ENCODE data around the gene OR6S1.
A peak's percentile ranks its signal among the peaks of the same experiment; 100 is the strongest.

The OR6S1 gene

DNA sequence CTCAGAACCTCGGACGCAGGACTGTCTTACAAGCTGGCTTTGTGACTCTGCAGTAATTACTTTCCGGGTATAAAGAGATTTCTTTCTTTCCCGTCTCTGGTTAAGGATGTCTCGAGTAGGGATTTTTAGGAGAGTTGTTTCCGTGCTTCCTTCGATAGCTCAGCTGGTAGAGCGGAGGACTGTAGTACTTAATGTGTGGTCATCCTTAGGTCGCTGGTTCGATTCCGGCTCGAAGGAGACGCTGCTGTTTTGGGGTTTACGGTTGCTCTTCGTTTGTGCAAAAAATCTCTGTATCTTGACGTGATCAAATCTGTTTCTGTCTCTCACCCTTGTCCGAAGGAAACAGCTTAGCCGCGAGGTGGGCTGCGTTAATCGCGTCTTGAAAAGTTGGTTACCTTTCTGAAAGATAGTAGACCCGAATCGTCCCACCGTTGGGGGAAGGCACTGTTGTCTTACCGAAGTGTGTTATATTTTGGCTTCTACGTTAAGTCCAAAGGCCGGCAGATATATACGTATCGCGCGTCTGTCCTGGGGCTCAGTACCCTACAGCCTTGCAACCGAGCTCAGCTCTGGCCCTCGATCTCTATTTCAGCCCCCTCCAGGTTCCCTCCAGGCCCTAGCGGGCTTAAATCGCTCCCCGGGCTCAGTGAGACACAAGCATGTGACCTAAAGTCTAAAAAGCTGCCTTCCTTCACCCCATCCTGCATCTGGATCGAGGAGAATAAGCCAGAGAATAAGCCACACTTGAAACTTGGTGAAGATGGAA is 41.8 kb upstream of the OR6S1 start (continued):
- TF ChIP-seq, protein P1, sequence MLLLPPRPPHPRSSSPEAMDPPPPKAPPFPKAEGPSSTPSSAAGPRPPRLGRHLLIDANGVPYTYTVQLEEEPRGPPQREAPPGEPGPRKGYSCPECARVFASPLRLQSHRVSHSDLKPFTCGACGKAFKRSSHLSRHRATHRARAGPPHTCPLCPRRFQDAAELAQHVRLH (tag by site-specific recombination; IDR thresholded peaks at IDR 0.05), result peak; percentile 90
- TF ChIP-seq ZNF768 (tag by site-specific recombination; IDR thresholded peaks at IDR 0.05), result no peak
- TF ChIP-seq ZNF19 (tag by site-specific recombination; IDR thresholded peaks at IDR 0.05; ENCODE audit: low read depth), result no peak
- TF ChIP-seq ZNF837 (tag by site-specific recombination; IDR thresholded peaks at IDR 0.05), result 0 out of 2 replicates have a peak, but pooled peaks have one; percentile 41
- TF ChIP-seq ZNF214 (tag by site-specific recombination; IDR thresholded peaks at IDR 0.05; ENCODE audit: borderline replicate concordance), result no peak
- peak; percentile 77; the same call in 1 of the 2 replicates for TF ChIP-seq KLF17 (tag by site-specific recombination; IDR thresholded peaks at IDR 0.05)
- TF ChIP-seq ZNF2 (tag by site-specific recombination; IDR thresholded peaks at IDR 0.05), result peak; percentile 65; the same call in 1 of the 2 replicates
- TF ChIP-seq, protein P2, sequence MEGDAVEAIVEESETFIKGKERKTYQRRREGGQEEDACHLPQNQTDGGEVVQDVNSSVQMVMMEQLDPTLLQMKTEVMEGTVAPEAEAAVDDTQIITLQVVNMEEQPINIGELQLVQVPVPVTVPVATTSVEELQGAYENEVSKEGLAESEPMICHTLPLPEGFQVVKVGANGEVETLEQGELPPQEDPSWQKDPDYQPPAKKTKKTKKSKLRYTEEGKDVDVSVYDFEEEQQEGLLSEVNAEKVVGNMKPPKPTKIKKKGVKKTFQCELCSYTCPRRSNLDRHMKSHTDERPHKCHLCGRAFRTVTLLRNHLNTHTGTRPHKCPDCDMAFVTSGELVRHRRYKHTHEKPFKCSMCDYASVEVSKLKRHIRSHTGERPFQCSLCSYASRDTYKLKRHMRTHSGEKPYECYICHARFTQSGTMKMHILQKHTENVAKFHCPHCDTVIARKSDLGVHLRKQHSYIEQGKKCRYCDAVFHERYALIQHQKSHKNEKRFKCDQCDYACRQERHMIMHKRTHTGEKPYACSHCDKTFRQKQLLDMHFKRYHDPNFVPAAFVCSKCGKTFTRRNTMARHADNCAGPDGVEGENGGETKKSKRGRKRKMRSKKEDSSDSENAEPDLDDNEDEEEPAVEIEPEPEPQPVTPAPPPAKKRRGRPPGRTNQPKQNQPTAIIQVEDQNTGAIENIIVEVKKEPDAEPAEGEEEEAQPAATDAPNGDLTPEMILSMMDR (tag by site-specific recombination; IDR thresholded peaks at IDR 0.05), result no peak
- no peak for TF ChIP-seq MEIS1 (CRISPR knock-in tag; IDR thresholded peaks at IDR 0.05; ENCODE audit: borderline replicate concordance)
- peak; percentile 84 for TF ChIP-seq ZNF629 (tag by site-specific recombination; IDR thresholded peaks at IDR 0.05)
- no peak for TF ChIP-seq ZNF501 (tag by site-specific recombination; IDR thresholded peaks at IDR 0.05)
- no peak for TF ChIP-seq ZNF596 (tag by site-specific recombination; IDR thresholded peaks at IDR 0.05)
- TF ChIP-seq, protein P3, sequence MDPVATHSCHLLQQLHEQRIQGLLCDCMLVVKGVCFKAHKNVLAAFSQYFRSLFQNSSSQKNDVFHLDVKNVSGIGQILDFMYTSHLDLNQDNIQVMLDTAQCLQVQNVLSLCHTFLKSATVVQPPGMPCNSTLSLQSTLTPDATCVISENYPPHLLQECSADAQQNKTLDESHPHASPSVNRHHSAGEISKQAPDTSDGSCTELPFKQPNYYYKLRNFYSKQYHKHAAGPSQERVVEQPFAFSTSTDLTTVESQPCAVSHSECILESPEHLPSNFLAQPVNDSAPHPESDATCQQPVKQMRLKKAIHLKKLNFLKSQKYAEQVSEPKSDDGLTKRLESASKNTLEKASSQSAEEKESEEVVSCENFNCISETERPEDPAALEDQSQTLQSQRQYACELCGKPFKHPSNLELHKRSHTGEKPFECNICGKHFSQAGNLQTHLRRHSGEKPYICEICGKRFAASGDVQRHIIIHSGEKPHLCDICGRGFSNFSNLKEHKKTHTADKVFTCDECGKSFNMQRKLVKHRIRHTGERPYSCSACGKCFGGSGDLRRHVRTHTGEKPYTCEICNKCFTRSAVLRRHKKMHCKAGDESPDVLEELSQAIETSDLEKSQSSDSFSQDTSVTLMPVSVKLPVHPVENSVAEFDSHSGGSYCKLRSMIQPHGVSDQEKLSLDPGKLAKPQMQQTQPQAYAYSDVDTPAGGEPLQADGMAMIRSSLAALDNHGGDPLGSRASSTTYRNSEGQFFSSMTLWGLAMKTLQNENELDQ (tag by site-specific recombination; IDR thresholded peaks at IDR 0.05; ENCODE audit: low read depth), result no peak
- TF ChIP-seq ZNF280D (tag by site-specific recombination; IDR thresholded peaks at IDR 0.05), result no peak
- TF ChIP-seq ZSCAN23 (tag by site-specific recombination; IDR thresholded peaks at IDR 0.05), result peak; percentile 36; the same call in 1 of the 2 replicates
- no peak for TF ChIP-seq MYNN (tag by site-specific recombination; IDR thresholded peaks at IDR 0.05; ENCODE audit: borderline replicate concordance)
- no peak for TF ChIP-seq ZNF221 (tag by site-specific recombination; IDR thresholded peaks at IDR 0.05; ENCODE audit: borderline replicate concordance)
- no peak for TF ChIP-seq ZNF350 (tag by site-specific recombination; IDR thresholded peaks at IDR 0.05)
- TF ChIP-seq ZNF777 (tag by site-specific recombination; IDR thresholded peaks at IDR 0.05; ENCODE audit: borderline replicate concordance), result no peak
- TF ChIP-seq ZBTB21 (tag by site-specific recombination; IDR thresholded peaks at IDR 0.05), result peak; percentile 67; the same call in 1 of the 2 replicates
- no peak for TF ChIP-seq PATZ1 (tag by site-specific recombination; IDR thresholded peaks at IDR 0.05)
- TF ChIP-seq, protein P4, sequence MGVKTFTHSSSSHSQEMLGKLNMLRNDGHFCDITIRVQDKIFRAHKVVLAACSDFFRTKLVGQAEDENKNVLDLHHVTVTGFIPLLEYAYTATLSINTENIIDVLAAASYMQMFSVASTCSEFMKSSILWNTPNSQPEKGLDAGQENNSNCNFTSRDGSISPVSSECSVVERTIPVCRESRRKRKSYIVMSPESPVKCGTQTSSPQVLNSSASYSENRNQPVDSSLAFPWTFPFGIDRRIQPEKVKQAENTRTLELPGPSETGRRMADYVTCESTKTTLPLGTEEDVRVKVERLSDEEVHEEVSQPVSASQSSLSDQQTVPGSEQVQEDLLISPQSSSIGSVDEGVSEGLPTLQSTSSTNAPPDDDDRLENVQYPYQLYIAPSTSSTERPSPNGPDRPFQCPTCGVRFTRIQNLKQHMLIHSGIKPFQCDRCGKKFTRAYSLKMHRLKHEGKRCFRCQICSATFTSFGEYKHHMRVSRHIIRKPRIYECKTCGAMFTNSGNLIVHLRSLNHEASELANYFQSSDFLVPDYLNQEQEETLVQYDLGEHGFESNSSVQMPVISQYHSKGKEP (tag by site-specific recombination; IDR thresholded peaks at IDR 0.05), result no peak
- TF ChIP-seq ZNF292 (tag by site-specific recombination; IDR thresholded peaks at IDR 0.05; ENCODE audit: borderline replicate concordance, low read depth), result no peak
- TF ChIP-seq ZNF791 (tag by site-specific recombination; IDR thresholded peaks at IDR 0.05), result no peak

Measured in HEK293 (cell line).